H54 (cell line): Measurements from ENCODE around the gene SART1.

ENCODE experiments used
- DNase-seq: peaks from one replicate; pipeline ENCODE4 v3.0.0; 2011; ENCODE audit warnings: low spot score, mixed read lengths; ENCODE audit not compliant: insufficient read length
- FAIRE-seq: peaks from 3 replicates; lab custom pipeline; 2011; peaks lifted over from hg19 to GRCh38; lab: Jason Lieb, UNC
- POLR2A ChIP-seq: IDR thresholded peaks from 2 replicates; pipeline ENCODE4 v1.6.1; 2011; ENCODE audit warnings: low read depth, mild to moderate bottlenecking, low read length

The SART1 gene

DNA sequence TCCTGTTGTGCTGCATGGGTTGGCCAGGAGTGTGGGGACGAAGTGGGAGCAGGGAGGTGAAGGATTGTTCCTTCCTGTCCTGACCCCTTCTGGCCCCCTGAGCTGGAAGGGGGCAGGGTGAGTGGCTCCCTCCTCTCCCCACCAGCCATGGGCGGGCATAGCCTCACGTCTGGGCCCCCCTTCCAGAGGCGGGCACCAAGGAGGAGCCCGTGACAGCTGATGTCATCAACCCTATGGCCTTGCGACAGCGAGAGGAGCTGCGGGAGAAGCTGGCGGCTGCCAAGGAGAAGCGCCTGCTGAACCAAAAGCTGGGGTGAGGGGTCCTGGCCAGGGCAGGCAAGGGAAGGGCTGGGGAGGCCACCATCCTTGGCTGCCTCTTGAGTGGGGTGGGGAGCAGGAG is 3.4 kb downstream of the SART1 start:
- FAIRE-seq, result no peak

GRCh38 chr11:65965986-65966762 is 4.6 kb downstream of the SART1 start:
- FAIRE-seq (no peak), DNase-seq (no peak)

More for the DNA sequence above, 3.4 kb downstream of the SART1 start:
- no peak for TF ChIP-seq POLR2A
- DNase-seq, result no peak

GRCh38 chr11:65967329-65967934 is 5.9 kb downstream of the SART1 start:
- no peak for TF ChIP-seq POLR2A
- DNase-seq, result no peak
- FAIRE-seq, result no peak

More at GRCh38 chr11:65965986-65966762, 4.6 kb downstream of the SART1 start:
- TF ChIP-seq POLR2A, result no peak

- DNase-seq (no peak), FAIRE-seq (no peak)
- TF ChIP-seq POLR2A, result no peak
Measured at GRCh38 chr11:65968600-65969482, 7.3 kb downstream of the SART1 start.

- no peak for TF ChIP-seq POLR2A
- no peak for DNase-seq
- FAIRE-seq, result no peak
Measured at GRCh38 chr11:65972116-65972515, 10.6 kb downstream of the SART1 start.

GRCh38 chr11:65973439-65974110 is 12.0 kb downstream of the SART1 start:
- no peak for TF ChIP-seq POLR2A
- FAIRE-seq (no peak), DNase-seq (peak; percentile 45)

DNA sequence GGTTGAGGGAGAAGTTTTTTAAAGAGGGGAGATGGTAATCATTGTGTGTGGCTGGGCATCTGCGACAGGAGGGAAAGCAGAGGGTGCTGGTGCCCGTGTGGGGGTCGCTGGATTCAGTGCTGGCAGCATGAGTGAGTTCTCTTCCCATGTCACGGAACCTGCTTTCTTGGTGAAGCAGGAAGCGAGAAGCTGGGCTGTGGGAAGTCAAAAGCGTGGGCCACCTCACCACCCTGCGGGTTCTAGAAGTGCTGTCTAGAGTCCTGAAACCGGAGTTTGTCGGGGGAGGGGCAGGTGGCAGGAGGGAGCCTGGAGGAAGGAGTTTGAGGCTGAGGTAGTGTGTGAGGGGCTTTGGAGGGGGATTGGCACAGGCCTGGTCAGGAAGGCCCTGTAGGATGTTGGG is 14.2 kb downstream of the SART1 start:
- no peak for FAIRE-seq
- DNase-seq, result no peak
- TF ChIP-seq POLR2A, result no peak

DNA sequence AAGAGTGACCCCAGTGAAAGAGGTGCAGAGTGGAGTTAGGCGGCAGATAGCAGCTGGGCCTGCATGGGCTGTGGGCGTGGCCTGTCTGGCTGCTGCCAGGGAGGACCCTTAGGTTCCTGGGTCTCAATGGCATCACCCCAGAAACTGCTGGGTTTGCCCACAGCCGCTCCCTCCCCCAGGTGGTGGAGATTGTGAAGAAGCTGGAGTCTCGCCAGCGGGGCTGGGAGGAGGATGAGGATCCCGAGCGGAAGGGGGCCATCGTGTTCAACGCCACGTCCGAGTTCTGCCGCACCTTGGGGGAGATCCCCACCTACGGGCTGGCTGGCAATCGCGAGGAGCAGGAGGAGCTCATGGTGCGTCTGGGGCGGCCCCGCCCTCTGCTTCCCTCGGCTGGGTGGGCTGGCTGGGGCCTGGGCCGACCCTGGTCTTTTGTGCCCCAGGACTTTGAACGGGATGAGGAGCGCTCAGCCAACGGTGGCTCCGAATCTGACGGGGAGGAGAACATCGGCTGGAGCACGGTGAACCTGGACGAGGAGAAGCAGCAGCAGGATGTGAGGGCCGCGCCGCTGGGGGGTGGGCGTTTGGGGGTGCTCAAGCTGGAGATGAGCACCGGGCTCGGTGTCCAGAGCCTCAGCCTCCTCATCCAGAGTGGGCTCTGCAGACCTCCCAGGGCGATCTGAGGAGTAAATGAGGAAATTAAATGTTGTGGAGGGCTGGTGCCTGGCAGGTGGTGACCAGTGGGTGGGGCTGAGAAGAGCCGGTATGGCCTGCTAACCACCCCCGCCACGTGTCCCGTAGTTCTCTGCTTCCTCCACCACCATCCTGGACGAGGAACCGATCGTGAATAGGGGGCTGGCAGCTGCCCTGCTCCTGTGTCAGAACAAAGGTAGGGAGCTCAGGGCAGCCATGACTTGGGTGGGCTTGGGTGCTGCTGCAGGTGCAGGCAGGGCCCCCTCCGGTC is 15.0 kb downstream of the SART1 start:
- TF ChIP-seq POLR2A, result no peak
- DNase-seq (no peak), FAIRE-seq (no peak)

DNA sequence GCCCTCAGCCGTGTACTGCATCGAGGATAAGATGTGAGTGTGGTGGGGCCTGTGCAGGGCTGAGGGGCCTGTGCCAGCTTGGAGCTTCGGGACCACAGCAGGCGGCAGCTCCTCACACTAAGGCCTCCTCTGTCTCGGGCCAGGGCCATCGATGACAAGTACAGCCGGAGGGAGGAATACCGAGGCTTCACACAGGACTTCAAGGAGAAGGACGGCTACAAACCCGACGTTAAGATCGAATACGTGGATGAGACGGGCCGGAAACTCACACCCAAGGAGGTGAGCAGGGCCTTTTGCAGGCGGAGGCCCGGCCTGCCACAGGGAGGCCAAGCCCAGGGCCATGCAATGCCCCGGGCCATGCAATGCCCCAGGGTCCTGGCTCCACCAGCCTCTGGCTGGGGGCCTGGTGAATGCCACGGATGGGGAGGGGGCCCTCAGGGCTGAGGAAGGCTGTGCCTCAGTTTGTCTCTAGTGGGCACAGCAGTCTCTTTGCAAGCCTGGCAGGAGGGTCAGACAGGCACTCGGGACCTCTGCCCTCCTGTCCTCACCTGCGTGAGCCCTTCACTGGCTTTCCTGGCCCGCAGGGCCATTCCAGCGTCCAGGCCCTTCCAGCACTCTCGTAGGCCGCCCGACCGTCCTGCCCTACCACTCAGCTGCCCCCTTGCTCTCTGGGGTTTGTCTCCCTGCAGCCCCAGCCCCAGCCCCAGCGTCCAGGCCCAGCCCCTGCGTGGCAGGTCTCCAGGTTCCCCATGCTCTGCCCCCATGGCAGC is 16.3 kb downstream of the SART1 start:
- no peak for FAIRE-seq
- no peak for TF ChIP-seq POLR2A
- DNase-seq, result no peak

DNA sequence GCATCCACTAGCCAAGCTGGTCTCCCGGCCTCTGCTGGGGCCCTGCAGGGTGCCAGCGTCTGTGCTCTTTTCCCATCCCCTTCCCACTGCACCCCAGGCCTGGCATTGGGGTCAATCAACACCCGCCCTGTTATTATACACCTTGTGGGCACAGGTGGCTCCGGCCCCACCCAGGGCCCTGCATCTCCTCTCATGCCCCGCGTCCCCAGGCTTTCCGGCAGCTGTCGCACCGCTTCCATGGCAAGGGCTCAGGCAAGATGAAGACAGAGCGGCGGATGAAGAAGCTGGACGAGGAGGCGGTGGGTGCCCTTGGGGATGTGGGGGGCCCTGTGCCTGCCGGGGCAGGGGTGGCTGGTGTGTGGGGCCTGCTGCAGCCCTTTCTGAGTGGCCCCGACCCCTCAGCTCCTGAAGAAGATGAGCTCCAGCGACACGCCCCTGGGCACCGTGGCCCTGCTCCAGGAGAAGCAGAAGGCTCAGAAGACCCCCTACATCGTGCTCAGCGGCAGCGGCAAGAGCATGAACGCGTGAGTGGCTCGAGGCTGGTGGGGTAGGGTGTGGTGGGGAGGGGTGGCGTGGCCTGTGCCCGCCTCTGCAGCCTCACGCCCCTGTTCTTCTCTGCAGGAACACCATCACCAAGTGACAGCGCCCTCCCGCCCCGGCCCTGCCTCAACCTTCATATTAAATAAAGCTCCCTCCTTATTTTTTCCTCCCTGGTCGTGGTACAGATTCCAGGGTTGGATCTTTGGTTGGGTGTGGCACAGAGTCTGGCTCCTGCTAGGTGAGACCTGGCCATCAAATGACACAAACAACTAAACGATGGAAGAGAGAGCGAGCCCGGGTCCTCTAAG is 17.1 kb downstream of the SART1 start:
- no peak for DNase-seq
- TF ChIP-seq POLR2A, result no peak
- no peak for FAIRE-seq

GRCh38 chr11:65979261-65979759 is 17.8 kb downstream of the SART1 start:
- no peak for DNase-seq
- no peak for TF ChIP-seq POLR2A
- no peak for FAIRE-seq
